HepG2 (cell line): ENCODE measurements around the gene SRGAP3. TPM values are rescaled to one million over a fixed set of nuclear protein-coding genes. Genes with fewer than 3 reads are reported as not detected.

Experiments used
- FOSL1 ChIP-seq: sonication (generic); formaldehyde crosslinking; IDR thresholded peaks from 2 replicates; pipeline ENCODE4 v1.9.0; 2021; ENCODE audit warnings: missing genetic modification reagents, borderline replicate concordance
- HNRNPLL ChIP-seq: fragments of 200-400 bp; formaldehyde crosslinking; IDR thresholded peaks from 2 replicates; pipeline ENCODE4 v1.6.1; 2017; ENCODE audit warnings: mild to moderate bottlenecking, low read depth, low read length; ENCODE audit not compliant: poor library complexity, severe bottlenecking
- PRDM10 ChIP-seq: sonication (generic); formaldehyde crosslinking; IDR thresholded peaks from 2 replicates; pipeline ENCODE4 v1.4.0; 2020; ENCODE audit warnings: low read depth, missing genetic modification reagents
- ZNF180 ChIP-seq: sonication (generic); formaldehyde crosslinking; IDR thresholded peaks from 2 replicates; pipeline ENCODE4 v1.4.0; 2020; ENCODE audit warnings: low read depth, missing genetic modification reagents, borderline replicate concordance
- ZNF337 ChIP-seq: sonication (generic); formaldehyde crosslinking; IDR thresholded peaks from 2 replicates; pipeline ENCODE4 v1.5.1; 2020; ENCODE audit warnings: missing genetic modification reagents, low read depth, mild to moderate bottlenecking, borderline replicate concordance
- ZNF496 ChIP-seq: sonication (generic); formaldehyde crosslinking; IDR thresholded peaks from 2 replicates; pipeline ENCODE4 v1.8.1; 2023; ENCODE audit warnings: mild to moderate bottlenecking, moderate library complexity, missing genetic modification reagents; ENCODE audit not compliant: insufficient replicate concordance
- ZNF616 ChIP-seq: sonication (generic); formaldehyde crosslinking; IDR thresholded peaks from 2 replicates; pipeline ENCODE4 v1.5.0; 2020; ENCODE audit warnings: low read depth, mild to moderate bottlenecking, missing genetic modification reagents
- polyA plus RNA-seq, 8 experiments: library from polyadenylated mRNA; depleted of rRNA in 3 of 8; stranded (reverse) in 7 of 8; unstranded in 1 of 8; fragments of >200 nt; fragmentation: Illumina TruSeq in 4 of 8; extraction: Trizol in 4 of 8; gene quantifications; 2 replicates each; pipeline versions ENCODE4 v1.2.1 to v1.2.3, GENCODE V29; 2011 to 2016; ENCODE audit warnings: low read depth in 4 of 8, missing spikeins in 1 of 8, mixed read lengths in 1 of 8; ENCODE audit not compliant: insufficient read depth in 1 of 8
- total RNA-seq, 5 experiments: library from RNA; depleted of rRNA; stranded (reverse); fragments of >200 nt; fragmentation: Illumina TruSeq; extraction: Trizol; gene quantifications; 2 replicates each; pipeline ENCODE4 v1.2.3, GENCODE V29; 2016; ENCODE audit warnings: low read depth in 1 of 5
- TF ChIP-seq, protein P1 (sequence below): sonication (generic); formaldehyde crosslinking; IDR thresholded peaks from 2 replicates; pipeline ENCODE4 v1.8.0; 2022; ENCODE audit warnings: missing genetic modification reagents, mild to moderate bottlenecking, moderate library complexity, borderline replicate concordance
- TF ChIP-seq, protein P2 (sequence below), 2 experiments: sonication (generic) in 1 of 2; formaldehyde crosslinking in 1 of 2; IDR thresholded peaks; 2 replicates each; pipeline versions ENCODE4 v1.4.0 to v1.6.1; 2018 to 2020; ENCODE audit warnings: missing genetic modification reagents in 2 of 2, borderline replicate concordance in 1 of 2, low read depth in 1 of 2, mild to moderate bottlenecking in 1 of 2, missing biosample characterization in 1 of 2

Gene SRGAP3
- total and polyA plus RNA-seq, 2 of the 13 experiments (the other 11 are each of a cell fraction or from before 2014, with no cell fraction given): 1.2 to 1.4 TPM

GRCh38 chr3:9125278-9125951 is 124.0 kb downstream of the SRGAP3 start (continued):
- TF ChIP-seq, protein P1, sequence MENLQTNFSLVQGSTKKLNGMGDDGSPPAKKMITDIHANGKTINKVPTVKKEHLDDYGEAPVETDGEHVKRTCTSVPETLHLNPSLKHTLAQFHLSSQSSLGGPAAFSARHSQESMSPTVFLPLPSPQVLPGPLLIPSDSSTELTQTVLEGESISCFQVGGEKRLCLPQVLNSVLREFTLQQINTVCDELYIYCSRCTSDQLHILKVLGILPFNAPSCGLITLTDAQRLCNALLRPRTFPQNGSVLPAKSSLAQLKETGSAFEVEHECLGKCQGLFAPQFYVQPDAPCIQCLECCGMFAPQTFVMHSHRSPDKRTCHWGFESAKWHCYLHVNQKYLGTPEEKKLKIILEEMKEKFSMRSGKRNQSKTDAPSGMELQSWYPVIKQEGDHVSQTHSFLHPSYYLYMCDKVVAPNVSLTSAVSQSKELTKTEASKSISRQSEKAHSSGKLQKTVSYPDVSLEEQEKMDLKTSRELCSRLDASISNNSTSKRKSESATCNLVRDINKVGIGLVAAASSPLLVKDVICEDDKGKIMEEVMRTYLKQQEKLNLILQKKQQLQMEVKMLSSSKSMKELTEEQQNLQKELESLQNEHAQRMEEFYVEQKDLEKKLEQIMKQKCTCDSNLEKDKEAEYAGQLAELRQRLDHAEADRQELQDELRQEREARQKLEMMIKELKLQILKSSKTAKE (CRISPR knock-in tag): no peak
- TF ChIP-seq HNRNPLL (no peak), FOSL1 (CRISPR knock-in tag) (no peak), ZNF337 (CRISPR knock-in tag) (no peak), ZNF616 (CRISPR knock-in tag) (no peak), ZNF180 (no peak), ZNF496 (CRISPR knock-in tag) (no peak), PRDM10 (CRISPR knock-in tag) (no peak)
- TF ChIP-seq, protein P2, sequence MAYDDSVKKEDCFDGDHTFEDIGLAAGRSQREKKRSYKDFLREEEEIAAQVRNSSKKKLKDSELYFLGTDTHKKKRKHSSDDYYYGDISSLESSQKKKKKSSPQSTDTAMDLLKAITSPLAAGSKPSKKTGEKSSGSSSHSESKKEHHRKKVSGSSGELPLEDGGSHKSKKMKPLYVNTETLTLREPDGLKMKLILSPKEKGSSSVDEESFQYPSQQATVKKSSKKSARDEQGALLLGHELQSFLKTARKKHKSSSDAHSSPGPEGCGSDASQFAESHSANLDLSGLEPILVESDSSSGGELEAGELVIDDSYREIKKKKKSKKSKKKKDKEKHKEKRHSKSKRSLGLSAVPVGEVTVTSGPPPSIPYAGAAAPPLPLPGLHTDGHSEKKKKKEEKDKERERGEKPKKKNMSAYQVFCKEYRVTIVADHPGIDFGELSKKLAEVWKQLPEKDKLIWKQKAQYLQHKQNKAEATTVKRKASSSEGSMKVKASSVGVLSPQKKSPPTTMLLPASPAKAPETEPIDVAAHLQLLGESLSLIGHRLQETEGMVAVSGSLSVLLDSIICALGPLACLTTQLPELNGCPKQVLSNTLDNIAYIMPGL (CRISPR knock-in tag; IDR thresholded peaks at IDR 0.05; ENCODE audit: borderline replicate concordance in 1 of 2, low read depth in 1 of 2): no peak
